ENCODE results near the gene TBL1XR1. TPM values are rescaled to one million over a fixed set of nuclear protein-coding genes. Genes with fewer than 3 reads are reported as not detected.

The TBL1XR1 gene
- total RNA-seq, 1 donor from 2014 or later: 275 TPM

DNA sequence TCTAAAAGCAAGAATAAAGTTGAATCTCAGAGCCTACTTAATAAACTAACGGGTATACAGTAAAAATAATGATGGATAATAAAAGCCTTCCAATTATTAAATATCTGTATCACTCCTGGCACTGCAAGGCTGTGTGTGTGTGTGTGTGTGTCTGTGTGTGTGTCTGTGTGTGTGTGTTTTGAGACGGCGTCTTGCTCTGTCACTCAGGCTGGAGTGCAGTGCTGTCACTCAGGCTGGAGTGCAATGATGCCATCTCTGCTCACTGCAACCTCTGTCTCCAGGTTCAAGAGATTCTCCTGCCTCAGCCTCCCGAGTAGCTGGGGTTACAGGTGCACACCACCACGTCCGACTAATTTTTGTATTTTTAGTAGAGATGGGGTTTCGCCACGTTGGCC is 62.5 kb downstream of the TBL1XR1 start:
- peaks cover 79% of the 10 kb centered on the region for H3K9me3 Mint-ChIP-seq
- no peak overlapping the region for H3K4me2 ChIP-seq
- H3K4me1 Mint-ChIP-seq: no peaks in the 10 kb centered on the region
- H3K4me1 ChIP-seq: no peaks in the 10 kb centered on the region
- no peak for TF ChIP-seq EZH2 (IDR thresholded peaks at IDR 0.05)
- TF ChIP-seq EZH2phosphoT487 (IDR thresholded peaks at IDR 0.05): no peak
- TF ChIP-seq, protein P1, sequence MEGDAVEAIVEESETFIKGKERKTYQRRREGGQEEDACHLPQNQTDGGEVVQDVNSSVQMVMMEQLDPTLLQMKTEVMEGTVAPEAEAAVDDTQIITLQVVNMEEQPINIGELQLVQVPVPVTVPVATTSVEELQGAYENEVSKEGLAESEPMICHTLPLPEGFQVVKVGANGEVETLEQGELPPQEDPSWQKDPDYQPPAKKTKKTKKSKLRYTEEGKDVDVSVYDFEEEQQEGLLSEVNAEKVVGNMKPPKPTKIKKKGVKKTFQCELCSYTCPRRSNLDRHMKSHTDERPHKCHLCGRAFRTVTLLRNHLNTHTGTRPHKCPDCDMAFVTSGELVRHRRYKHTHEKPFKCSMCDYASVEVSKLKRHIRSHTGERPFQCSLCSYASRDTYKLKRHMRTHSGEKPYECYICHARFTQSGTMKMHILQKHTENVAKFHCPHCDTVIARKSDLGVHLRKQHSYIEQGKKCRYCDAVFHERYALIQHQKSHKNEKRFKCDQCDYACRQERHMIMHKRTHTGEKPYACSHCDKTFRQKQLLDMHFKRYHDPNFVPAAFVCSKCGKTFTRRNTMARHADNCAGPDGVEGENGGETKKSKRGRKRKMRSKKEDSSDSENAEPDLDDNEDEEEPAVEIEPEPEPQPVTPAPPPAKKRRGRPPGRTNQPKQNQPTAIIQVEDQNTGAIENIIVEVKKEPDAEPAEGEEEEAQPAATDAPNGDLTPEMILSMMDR (IDR thresholded peaks at IDR 0.05): no peak
- peaks cover 75% of the 10 kb centered on the region for H3K36me3 Mint-ChIP-seq
- H3K27ac Mint-ChIP-seq: no peak overlapping the region
- H3K9me3 ChIP-seq (ENCODE audit: low read depth): no peaks in the 10 kb centered on the region
- H3K36me3 ChIP-seq: no peaks in the 10 kb centered on the region
- H3K27me3 Mint-ChIP-seq (ENCODE audit: insufficient read depth, low read depth): peaks cover 5% of the 10 kb centered on the region
- DNase-seq (ENCODE audit: low spot score): no peak
- H3K27me3 ChIP-seq: no peaks in the 10 kb centered on the region
- H3K27ac ChIP-seq: no peak overlapping the region
- no peak overlapping the region for H2AFZ ChIP-seq (replicated peaks)
- H4K20me1 ChIP-seq (ENCODE audit: low read depth): peaks cover 66% of the 10 kb centered on the region
- H3F3A ChIP-seq (ENCODE audit: low read depth): no peaks in the 10 kb centered on the region
- H3K79me2 ChIP-seq (ENCODE audit: low read depth): peaks cover 100% of the 10 kb centered on the region
- H3K4me3 Mint-ChIP-seq: no peak overlapping the region
- H3K9ac ChIP-seq: no peak overlapping the region
- no peak overlapping the region for H3K4me3 ChIP-seq

DNA sequence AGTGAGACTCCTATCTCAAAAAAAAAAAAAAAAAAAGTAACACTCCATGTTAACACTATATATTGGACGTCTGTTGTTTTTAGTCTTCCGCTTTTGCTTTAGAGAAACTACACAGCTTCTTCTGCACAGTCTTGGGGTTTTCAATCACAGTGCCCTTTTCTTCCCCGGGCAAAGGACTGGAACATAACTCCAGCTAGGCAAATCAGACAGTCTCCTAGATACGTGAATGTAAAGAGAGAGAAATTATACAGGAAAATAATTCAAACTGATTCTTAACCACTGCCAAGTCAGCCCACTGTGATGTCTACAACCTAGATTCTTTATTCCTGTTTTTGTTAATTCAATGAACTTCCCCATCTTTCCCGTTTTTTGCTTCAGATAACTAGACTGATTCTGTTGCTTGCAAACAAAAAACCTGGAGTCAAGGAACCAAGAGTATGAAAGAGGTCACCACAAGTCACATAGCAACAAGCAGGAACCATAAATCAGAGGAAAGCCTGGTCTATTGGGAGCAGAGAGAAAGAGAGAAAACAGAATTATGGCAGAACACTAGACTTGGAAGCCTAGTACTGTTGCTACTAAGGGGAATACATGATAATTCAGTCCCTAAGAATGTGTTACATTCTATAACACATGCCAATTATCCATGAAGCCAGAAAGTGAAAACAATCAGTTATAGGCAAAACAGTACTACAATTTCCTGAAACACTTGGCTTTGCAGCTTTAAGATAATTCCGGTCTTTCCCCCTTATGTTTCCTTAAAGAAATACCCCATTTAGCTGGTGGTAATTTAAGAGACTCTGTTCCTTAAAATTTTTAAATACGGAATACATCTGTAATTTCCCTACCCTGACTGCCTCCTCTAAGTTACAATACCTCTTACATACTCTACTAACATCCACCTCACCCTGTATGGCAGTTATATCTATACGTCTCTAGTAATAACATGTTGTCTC is 63.1 kb downstream of the TBL1XR1 start:
- Mint-ChIP-seq H3K4me3 (no peak overlapping the region), H3K27me3 (ENCODE audit: insufficient read depth, low read depth) (peaks cover 5% of the 10 kb centered on the region), H3K27ac (no peak overlapping the region), H3K36me3 (peaks cover 74% of the 10 kb centered on the region), H3K9me3 (peaks cover 73% of the 10 kb centered on the region), H3K4me1 (no peaks in the 10 kb centered on the region)
- H3K9me3 ChIP-seq (ENCODE audit: low read depth): no peaks in the 10 kb centered on the region
- no peak overlapping the region for H3K4me2 ChIP-seq
- no peak overlapping the region for H3K9ac ChIP-seq
- no peaks in the 10 kb centered on the region for H3K4me1 ChIP-seq
- H3K27ac ChIP-seq: no peak overlapping the region
- TF ChIP-seq, protein P1 (IDR thresholded peaks at IDR 0.05): no peak
- TF ChIP-seq EZH2 (IDR thresholded peaks at IDR 0.05) (no peak), EZH2phosphoT487 (IDR thresholded peaks at IDR 0.05) (no peak)
- H2AFZ ChIP-seq (replicated peaks): no peak overlapping the region
- H3K79me2 ChIP-seq (ENCODE audit: low read depth): peaks cover 100% of the 10 kb centered on the region
- H3F3A ChIP-seq (ENCODE audit: low read depth): no peaks in the 10 kb centered on the region
- H3K27me3 ChIP-seq: no peaks in the 10 kb centered on the region
- H3K36me3 ChIP-seq: no peaks in the 10 kb centered on the region
- peaks cover 66% of the 10 kb centered on the region for H4K20me1 ChIP-seq (ENCODE audit: low read depth)
- H3K4me3 ChIP-seq: no peak overlapping the region
- no peak for DNase-seq (ENCODE audit: low spot score)

DNA sequence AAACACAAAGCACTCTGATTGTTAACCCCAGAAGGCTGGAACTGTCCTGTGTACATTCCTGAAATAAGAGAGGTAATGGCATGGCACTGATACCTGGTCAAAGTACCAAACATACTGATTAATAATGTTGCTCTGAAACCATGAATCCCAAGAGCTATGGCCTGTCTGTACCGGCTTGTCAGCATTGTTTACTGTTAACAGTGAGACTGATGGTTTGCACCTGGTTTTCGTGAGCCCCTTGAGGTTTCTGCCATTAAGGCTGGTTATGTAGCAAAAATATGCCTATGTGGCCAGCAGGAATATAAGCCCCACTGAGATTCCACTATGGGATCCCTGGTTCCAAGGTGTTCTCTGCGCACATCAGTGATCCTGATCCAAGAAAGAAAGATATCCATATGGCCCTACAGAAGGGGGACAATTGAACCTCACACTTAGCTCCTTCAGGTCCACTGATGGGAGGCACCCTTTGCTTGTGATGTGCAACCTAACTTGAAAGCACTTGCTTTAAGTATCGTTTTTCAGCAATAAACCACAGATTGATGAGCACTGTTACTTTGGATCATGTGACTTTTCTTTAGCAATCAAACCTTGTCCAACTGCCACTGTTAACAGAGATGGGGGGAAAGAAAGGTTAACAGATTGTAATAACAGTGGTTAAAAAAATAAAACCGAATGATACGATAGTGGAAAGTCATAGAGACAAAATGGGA is 65.2 kb downstream of the TBL1XR1 start:
- H3K27ac ChIP-seq: no peak overlapping the region
- H3K27ac Mint-ChIP-seq: no peak overlapping the region
- H3K27me3 Mint-ChIP-seq (ENCODE audit: insufficient read depth, low read depth): peaks cover 2% of the 10 kb centered on the region
- H4K20me1 ChIP-seq (ENCODE audit: low read depth): peaks cover 77% of the 10 kb centered on the region
- H3K9ac ChIP-seq: no peak overlapping the region
- TF ChIP-seq EZH2phosphoT487 (IDR thresholded peaks at IDR 0.05) (no peak), EZH2 (IDR thresholded peaks at IDR 0.05) (no peak)
- TF ChIP-seq, protein P1 (IDR thresholded peaks at IDR 0.05): no peak
- H3K79me2 ChIP-seq (ENCODE audit: low read depth): peaks cover 100% of the 10 kb centered on the region
- H3K9me3 ChIP-seq (ENCODE audit: low read depth): no peaks in the 10 kb centered on the region
- no peak overlapping the region for H3K4me2 ChIP-seq
- H3K9me3 Mint-ChIP-seq: peaks cover 74% of the 10 kb centered on the region
- H3K4me3 Mint-ChIP-seq: no peak overlapping the region
- no peak for DNase-seq (ENCODE audit: low spot score)
- H3K36me3 ChIP-seq: no peaks in the 10 kb centered on the region
- H3K27me3 ChIP-seq: no peaks in the 10 kb centered on the region
- no peaks in the 10 kb centered on the region for H3K4me1 ChIP-seq
- H3K36me3 Mint-ChIP-seq: peaks cover 76% of the 10 kb centered on the region
- no peak overlapping the region for H3K4me3 ChIP-seq
- no peaks in the 10 kb centered on the region for H3K4me1 Mint-ChIP-seq
- peaks cover 7% of the 10 kb centered on the region for H3F3A ChIP-seq (ENCODE audit: low read depth)
- H2AFZ ChIP-seq (replicated peaks): no peak overlapping the region

Data from neural progenitor cell (in vitro differentiated cells).